Keratinocyte (primary cell): ENCODE results near the gene ACACB. TPM values are rescaled to one million over a fixed set of nuclear protein-coding genes. Genes with fewer than 3 reads are reported as not detected.

Experiments
- DNase-seq: peaks from one replicate; pipeline ENCODE4 v3.0.0-alpha.2; 2011; ENCODE audit warnings: low read depth, missing footprints, low spot score
- FAIRE-seq: peaks from 2 replicates; lab custom pipeline; 2011; peaks lifted over from hg19 to GRCh38; lab: Jason Lieb, UNC
- H2AFZ ChIP-seq: 2 replicates; pipeline ENCODE4 v1.6.0; 2012; ENCODE audit warnings: low read length, control low read depth, inconsistent platforms; ENCODE audit not compliant: control insufficient read depth
- H3K27ac ChIP-seq: 2 replicates; pipeline ENCODE4 v1.5.1; 2011; ENCODE audit warnings: low read length; ENCODE audit not compliant: control insufficient read depth, insufficient read depth
- H3K27me3 ChIP-seq: 3 replicates; pipeline ENCODE4 v1.6.0; 2011; ENCODE audit warnings: low read length; ENCODE audit not compliant: control insufficient read depth, insufficient read depth; ENCODE audit errors: extremely low read depth
- H3K36me3 ChIP-seq, 2 experiments: 2 replicates in 1 of 2; 3 replicates in 1 of 2; pipeline ENCODE4 v1.5.1; 2011; ENCODE audit warnings: low read length in 2 of 2, mild to moderate bottlenecking in 1 of 2; ENCODE audit not compliant: control insufficient read depth in 2 of 2, insufficient read depth in 2 of 2; ENCODE audit errors: extremely low read depth in 1 of 2
- H3K4me1 ChIP-seq: 3 replicates; pipeline ENCODE4 v1.5.1; 2011; ENCODE audit warnings: low read length; ENCODE audit not compliant: control insufficient read depth, insufficient read depth; ENCODE audit errors: extremely low read depth
- H3K4me2 ChIP-seq: 3 replicates; pipeline ENCODE4 v1.6.0; 2011; ENCODE audit warnings: low read depth, low read length; ENCODE audit not compliant: control insufficient read depth, insufficient read depth; ENCODE audit errors: extremely low read depth
- H3K4me3 ChIP-seq, 3 experiments: fragments of 200-600 bp in 1 of 3; sonication (generic) in 1 of 3; 2 replicates in 2 of 3; 3 replicates in 1 of 3; pipeline ENCODE4 v1.5.1; 2011 to 2016; ENCODE audit warnings: low read length in 3 of 3, mild to moderate bottlenecking in 3 of 3, control low read depth in 2 of 3, inconsistent platforms in 1 of 3, low read depth in 1 of 3, mixed read lengths in 1 of 3, mixed run types in 1 of 3, moderate library complexity in 1 of 3; ENCODE audit not compliant: control insufficient read depth in 2 of 3, insufficient read depth in 2 of 3; ENCODE audit errors: extremely low read depth in 1 of 3
- H3K79me2 ChIP-seq: 2 replicates; pipeline ENCODE4 v1.6.0; 2012; ENCODE audit warnings: low read length; ENCODE audit not compliant: control insufficient read depth, insufficient read depth
- H3K9ac ChIP-seq: 3 replicates; pipeline ENCODE4 v1.6.0; 2011; ENCODE audit warnings: low read length; ENCODE audit not compliant: control insufficient read depth, insufficient read depth; ENCODE audit errors: extremely low read depth
- H3K9me1 ChIP-seq: 3 replicates; pipeline ENCODE4 v1.6.0; 2011; ENCODE audit warnings: low read length; ENCODE audit not compliant: control insufficient read depth, insufficient read depth; ENCODE audit errors: extremely low read depth
- H3K9me3 ChIP-seq: 2 replicates; pipeline ENCODE4 v1.5.1; 2012; ENCODE audit warnings: low read depth, low read length; ENCODE audit not compliant: control insufficient read depth
- H4K20me1 ChIP-seq: 3 replicates; pipeline ENCODE4 v1.6.0; 2011; ENCODE audit warnings: low read length; ENCODE audit not compliant: control insufficient read depth, insufficient read depth; ENCODE audit errors: extremely low read depth
- CTCF ChIP-seq, 3 experiments: IDR thresholded peaks in 1 of 3; conservative IDR thresholded peaks in 1 of 3; optimal IDR thresholded peaks in 1 of 3; 2 replicates in 2 of 3; 3 replicates in 1 of 3; pipeline versions ENCODE3 to v1.5.1; 2011; ENCODE audit warnings: low read length in 3 of 3, mild to moderate bottlenecking in 3 of 3, moderate library complexity in 2 of 3, control low read depth in 1 of 3, inconsistent platforms in 1 of 3; ENCODE audit not compliant: insufficient read depth in 2 of 3; ENCODE audit errors: extremely low read depth in 1 of 3
- EZH2 ChIP-seq: IDR thresholded peaks from one replicate; pipeline ENCODE4 v1.6.1; 2012; ENCODE audit warnings: inconsistent platforms, mild to moderate bottlenecking, low read length, moderate library complexity
- dilution Hi-C: fragments of 300-500 bp; cut with MboI; formaldehyde crosslinking; loops from one replicate; pipeline ENCODE4 v1.7.0; 2020; ENCODE audit warnings: low sequenced_read_pairs; ENCODE audit not compliant: extremely low pct_ligation_motif_present
- polyA plus RNA-seq, 5 experiments: library from polyadenylated mRNA; depleted of rRNA in 3 of 5; stranded (reverse) in 3 of 5; stranded (forward) in 1 of 5; unstranded in 1 of 5; fragments of >200 nt; gene quantifications; 1 replicate in 1 of 5; 2 replicates in 3 of 5; 3 replicates in 1 of 5; pipeline versions ENCODE4 v1.2.1 to v1.2.3, GENCODE V29; 2011 to 2012; ENCODE audit warnings: missing spikeins in 2 of 5, low read depth in 1 of 5, low replicate concordance in 1 of 5

Gene ACACB
- polyA plus RNA-seq, 1 donor (not counting 4 experiments of a cell fraction or from before 2014, with no cell fraction given) = 1.3 TPM

GRCh38 chr12:109273354-109273753 lies 157.0 kb downstream of the ACACB start:
- Histone ChIP-seq H3K4me3 (no peak overlapping the region), H4K20me1 (no peaks in the 10 kb centered on the region), H3K4me2 (no peak overlapping the region), H3K27me3 (no peaks in the 10 kb centered on the region), H3K4me1 (no peaks in the 10 kb centered on the region), H3K9me3 (no peaks in the 10 kb centered on the region), H3K36me3 (no peaks in the 10 kb centered on the region), H3K9me1 (no peaks in the 10 kb centered on the region), H2AFZ (no peak overlapping the region), H3K27ac (no peak overlapping the region), H3K9ac (no peak overlapping the region), H3K79me2 (no peaks in the 10 kb centered on the region)
- no peak for FAIRE-seq
- TF ChIP-seq CTCF (optimal IDR thresholded peaks at IDR 0.05 in 1 of 3, IDR thresholded peaks at IDR 0.05 in 1 of 3, conservative IDR thresholded peaks at IDR 0.05 in 1 of 3; ENCODE audit: extremely low read depth in 1 of 3, insufficient read depth in 2 of 3, low read length in 3 of 3) = no peak
- TF ChIP-seq EZH2 = no peak
- DNase-seq = no peak
- dilution Hi-C loops = no loop called here

- Histone ChIP-seq H3K27ac (no peak overlapping the region), H3K79me2 (no peaks in the 10 kb centered on the region), H3K36me3 (no peaks in the 10 kb centered on the region), H3K4me2 (no peak overlapping the region), H3K4me3 (no peak overlapping the region), H3K4me1 (no peaks in the 10 kb centered on the region), H3K9me1 (no peaks in the 10 kb centered on the region), H3K9ac (no peak overlapping the region), H2AFZ (no peak overlapping the region), H4K20me1 (no peaks in the 10 kb centered on the region), H3K9me3 (no peaks in the 10 kb centered on the region), H3K27me3 (no peaks in the 10 kb centered on the region)
- TF ChIP-seq CTCF (optimal IDR thresholded peaks at IDR 0.05 in 1 of 3, IDR thresholded peaks at IDR 0.05 in 1 of 3, conservative IDR thresholded peaks at IDR 0.05 in 1 of 3; ENCODE audit: extremely low read depth in 1 of 3, insufficient read depth in 2 of 3, low read length in 3 of 3) (no peak), EZH2 (no peak)
- dilution Hi-C loops = no loop called here
- FAIRE-seq (no peak), DNase-seq (no peak)
These were observed 158.0 kb downstream of the ACACB start for GRCh38 chr12:109274381-109274780.
